ENCODE measurements around the gene PPP4R2.

PPP4R2 gene

GRCh38 chr3:72996473-72997333 lies at the start of gene PPP4R2:
Gene PPP4R2 (plus strand): TSS chr3:72996811. CDS start chr3:72997038, 227 bp downstream.
- DNase-seq = peak; percentile 90

GRCh38 chr3:72947715-72948490 lies 48.7 kb upstream of the PPP4R2 start:
- DNase-seq = no peak

GRCh38 chr3:72949016-72949415 lies 47.6 kb upstream of the PPP4R2 start:
- DNase-seq = no peak

- no peak for DNase-seq
Measured at GRCh38 chr3:72950372-72950771, 46.2 kb upstream of the PPP4R2 start.

- no peak for DNase-seq
Measured at GRCh38 chr3:72950801-72951200, 45.8 kb upstream of the PPP4R2 start.

- DNase-seq = no peak
Measured at GRCh38 chr3:72951259-72951722, 45.3 kb upstream of the PPP4R2 start.

GRCh38 chr3:72953325-72953956 lies 43.2 kb upstream of the PPP4R2 start:
- DNase-seq = no peak

GRCh38 chr3:72957297-72957696 lies 39.3 kb upstream of the PPP4R2 start:
- DNase-seq = no peak

- DNase-seq = no peak
Measured at GRCh38 chr3:72959336-72959735, 37.3 kb upstream of the PPP4R2 start.

GRCh38 chr3:72960812-72961518 lies 35.6 kb upstream of the PPP4R2 start:
- DNase-seq = no peak

GRCh38 chr3:72961752-72962151 lies 34.9 kb upstream of the PPP4R2 start:
- no peak for DNase-seq

GRCh38 chr3:72962317-72962716 lies 34.3 kb upstream of the PPP4R2 start:
- no peak for DNase-seq

GRCh38 chr3:72964633-72965032 lies 32.0 kb upstream of the PPP4R2 start:
- DNase-seq = no peak

GRCh38 chr3:72968266-72968664 lies 28.3 kb upstream of the PPP4R2 start:
- no peak for DNase-seq

GRCh38 chr3:72969766-72970165 lies 26.8 kb upstream of the PPP4R2 start:
- no peak for DNase-seq

GRCh38 chr3:72970942-72971341 lies 25.7 kb upstream of the PPP4R2 start:
- no peak for DNase-seq

- no peak for DNase-seq
Measured at GRCh38 chr3:72972706-72973030, 23.9 kb upstream of the PPP4R2 start.

GRCh38 chr3:72973031-72973723 lies 23.4 kb upstream of the PPP4R2 start:
- DNase-seq = no peak

GRCh38 chr3:72973786-72974185 lies 22.8 kb upstream of the PPP4R2 start:
- no peak for DNase-seq

- DNase-seq = no peak
Measured at GRCh38 chr3:72974956-72975355, 21.7 kb upstream of the PPP4R2 start.

- no peak for DNase-seq
Measured at GRCh38 chr3:72976281-72976741, 20.3 kb upstream of the PPP4R2 start.

Measured in T1000 (cell line).